CD14-positive monocyte (primary cell): ENCODE results near the gene DCLRE1B. TPM values are rescaled to one million over a fixed set of nuclear protein-coding genes. Genes with fewer than 3 reads are reported as not detected.

ENCODE experiments used
- DNase-seq, 3 donors: peaks; one replicate each; pipeline ENCODE4 v3.0.0-alpha.2; 2011 to 2022
- H2AFZ ChIP-seq: 2 replicates; pipeline ENCODE4 v1.6.0; 2012; ENCODE audit warnings: mild to moderate bottlenecking, low read depth, low read length, inconsistent platforms; ENCODE audit not compliant: insufficient read depth, poor library complexity, severe bottlenecking
- H3K27ac ChIP-seq, 2 donors: 1 replicate in 1 of 2; 2 replicates in 1 of 2; pipeline ENCODE4 v1.5.1; 2012 to 2013; ENCODE audit warnings: low read length in 2 of 2, control low read depth in 1 of 2, inconsistent platforms in 1 of 2, low read depth in 1 of 2, mild to moderate bottlenecking in 1 of 2
- H3K27me3 ChIP-seq, 2 donors: one replicate each; pipeline versions ENCODE4 v1.6.0 to v1.6.1; 2011 to 2013; ENCODE audit warnings: low read length in 2 of 2; ENCODE audit not compliant: control insufficient read depth in 2 of 2, insufficient read depth in 2 of 2
- H3K36me3 ChIP-seq, 2 donors: replicated peaks in 1 of 2; 1 replicate in 1 of 2; 2 replicates in 1 of 2; pipeline versions ENCODE4 v1.5.1 to v1.6.1; 2012 to 2013; ENCODE audit warnings: low read length in 2 of 2, control low read depth in 1 of 2, inconsistent platforms in 1 of 2, mild to moderate bottlenecking in 1 of 2; ENCODE audit not compliant: insufficient read depth in 2 of 2, control insufficient read depth in 1 of 2
- H3K4me1 ChIP-seq, 2 donors: 1 replicate in 1 of 2; 2 replicates in 1 of 2; pipeline versions ENCODE4 v1.5.1 to v1.6.1; 2012 to 2013; ENCODE audit warnings: low read length in 2 of 2, control low read depth in 1 of 2, inconsistent platforms in 1 of 2, mild to moderate bottlenecking in 1 of 2, moderate library complexity in 1 of 2; ENCODE audit not compliant: insufficient read depth in 2 of 2, control insufficient read depth in 1 of 2
- H3K4me2 ChIP-seq: replicated peaks from 2 replicates; pipeline ENCODE3; 2012; ENCODE audit warnings: low read length, moderate library complexity, mild to moderate bottlenecking; ENCODE audit not compliant: poor library complexity, severe bottlenecking; ENCODE audit errors: extremely low read depth
- H3K4me3 ChIP-seq, 3 experiments: fragments of 200-600 bp in 1 of 3; sonication (generic) in 1 of 3; replicated peaks in 1 of 3; 1 replicate in 2 of 3; 2 replicates in 1 of 3; pipeline ENCODE4 v1.5.1; 2011 to 2013; ENCODE audit warnings: low read length in 3 of 3, mild to moderate bottlenecking in 3 of 3, control low read depth in 2 of 3, low read depth in 2 of 3, inconsistent platforms in 1 of 3, moderate library complexity in 1 of 3
- H3K79me2 ChIP-seq: 2 replicates; pipeline ENCODE4 v1.6.0; 2012; ENCODE audit warnings: mild to moderate bottlenecking, control low read depth, inconsistent platforms, low read length, moderate library complexity; ENCODE audit not compliant: insufficient read depth
- H3K9ac ChIP-seq: 2 replicates; pipeline ENCODE4 v1.6.0; 2017; ENCODE audit warnings: low read length, mild to moderate bottlenecking; ENCODE audit not compliant: insufficient read depth, poor library complexity, severe bottlenecking
- H3K9me3 ChIP-seq, 2 donors: replicated peaks in 1 of 2; 1 replicate in 1 of 2; 2 replicates in 1 of 2; pipeline versions ENCODE4 v1.5.1 to v1.6.1; 2012 to 2013; ENCODE audit warnings: low read length in 2 of 2, control low read depth in 1 of 2; ENCODE audit not compliant: control insufficient read depth in 1 of 2, insufficient read depth in 1 of 2
- H4K20me1 ChIP-seq: 2 replicates; pipeline ENCODE4 v1.6.0; 2012; ENCODE audit warnings: mild to moderate bottlenecking, low read length, control low read depth, moderate library complexity; ENCODE audit not compliant: insufficient read depth
- H3K27ac Mint-ChIP-seq, 7 donors: one replicate each; pipeline ENCODE4 v1.8.0; 2020; ENCODE audit warnings: mild to moderate bottlenecking in 7 of 7, mixed read lengths in 7 of 7, moderate library complexity in 6 of 7, inconsistent platforms in 2 of 7
- H3K27me3 Mint-ChIP-seq, 3 donors: one replicate each; pipeline ENCODE4 v1.8.0; 2021 to 2022; ENCODE audit warnings: low read depth in 3 of 3, mild to moderate bottlenecking in 3 of 3, mixed read lengths in 3 of 3, moderate library complexity in 3 of 3, inconsistent platforms in 1 of 3
- H3K36me3 Mint-ChIP-seq, 2 donors: one replicate each; pipeline ENCODE4 v1.8.0; 2020; ENCODE audit warnings: mixed read lengths in 2 of 2, inconsistent platforms in 1 of 2, mild to moderate bottlenecking in 1 of 2
- H3K4me1 Mint-ChIP-seq: one replicate; pipeline ENCODE4 v1.8.0; 2020; ENCODE audit warnings: mild to moderate bottlenecking, mixed read lengths
- H3K4me3 Mint-ChIP-seq, 2 donors: one replicate each; pipeline ENCODE4 v1.8.0; 2020; ENCODE audit warnings: mild to moderate bottlenecking in 2 of 2, mixed read lengths in 2 of 2, moderate library complexity in 1 of 2
- H3K9me3 Mint-ChIP-seq, 7 donors: one replicate each; pipeline ENCODE4 v1.8.0; 2020 to 2022; ENCODE audit warnings: mixed read lengths in 7 of 7, mild to moderate bottlenecking in 6 of 7, moderate library complexity in 6 of 7, inconsistent platforms in 2 of 7
- WGBS: methylation state at CpG from one replicate; pipeline ENCODE4 v1.1.5; 2013; ENCODE audit warnings: missing lambda C conversion rate; ENCODE audit not compliant: insufficient coverage; 5-methylcytosine and 5-hydroxymethylcytosine counted together
- intact Hi-C, 2 donors: fragments of 100-400 bp; cut with micrococcal nuclease; formaldehyde crosslinking; loops; one replicate each; pipeline versions ENCODE4 v1.15.0 to v1.15.1; 2023
- polyA plus RNA-seq, 3 donors: library from polyadenylated mRNA; depleted of rRNA in 1 of 3; unstranded in 2 of 3; stranded (reverse) in 1 of 3; fragments of 300-500 nt in 2 of 3; fragments of >200 nt in 1 of 3; fragmentation: Illumina TruSeq in 2 of 3; gene quantifications; 1 replicate in 2 of 3; 2 replicates in 1 of 3; pipeline ENCODE4 v1.2.3, GENCODE V29; 2012 to 2021
- TF ChIP-seq, protein P1 (sequence below): fragments of 200-600 bp; IDR thresholded peaks from one replicate; pipeline ENCODE4 v1.8.0; 2022; ENCODE audit warnings: antibody characterized with exemption, mild to moderate bottlenecking

The DCLRE1B gene
- polyA plus RNA-seq, 3 donors: 3.0 to 5.7 (median 4.5) TPM

DNA sequence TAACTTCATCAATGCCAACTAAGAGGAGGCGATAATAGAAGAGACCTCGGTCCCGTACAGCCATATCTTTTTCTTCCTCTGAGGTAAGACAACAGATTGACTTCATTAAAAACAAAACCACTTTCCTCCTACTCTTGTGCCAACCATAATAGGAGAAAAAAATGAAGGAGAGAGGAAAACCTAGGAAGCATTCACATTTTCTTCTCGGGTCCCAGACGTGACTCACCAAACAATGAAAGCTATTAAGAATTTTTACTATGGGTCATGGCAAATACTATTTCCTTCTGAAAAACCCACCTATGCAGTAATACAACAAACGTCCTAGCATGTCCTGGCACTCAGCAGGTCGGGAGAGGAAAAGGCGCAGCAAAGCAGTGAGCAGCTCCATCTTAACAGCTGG, 9.2 kb upstream of the DCLRE1B start:
- H3K36me3 Mint-ChIP-seq: peaks cover 66 to 79% of the 10 kb centered on the region in 2 donors
- peaks cover 7 to 14% of the 10 kb centered on the region in 2 donors for H3K4me1 ChIP-seq
- H3K27me3 ChIP-seq: no peaks in the 10 kb centered on the region
- no peaks in the 10 kb centered on the region for H3K9me3 ChIP-seq
- no peaks in the 10 kb centered on the region for H3K9me3 Mint-ChIP-seq
- WGBS: 97% methylated on average over 3 of the region's 8 CpGs
- no peak overlapping the region for H3K4me3 ChIP-seq
- peaks cover 23% of the 10 kb centered on the region for H3K4me1 Mint-ChIP-seq
- DNase-seq: no peak
- TF ChIP-seq, protein P1, sequence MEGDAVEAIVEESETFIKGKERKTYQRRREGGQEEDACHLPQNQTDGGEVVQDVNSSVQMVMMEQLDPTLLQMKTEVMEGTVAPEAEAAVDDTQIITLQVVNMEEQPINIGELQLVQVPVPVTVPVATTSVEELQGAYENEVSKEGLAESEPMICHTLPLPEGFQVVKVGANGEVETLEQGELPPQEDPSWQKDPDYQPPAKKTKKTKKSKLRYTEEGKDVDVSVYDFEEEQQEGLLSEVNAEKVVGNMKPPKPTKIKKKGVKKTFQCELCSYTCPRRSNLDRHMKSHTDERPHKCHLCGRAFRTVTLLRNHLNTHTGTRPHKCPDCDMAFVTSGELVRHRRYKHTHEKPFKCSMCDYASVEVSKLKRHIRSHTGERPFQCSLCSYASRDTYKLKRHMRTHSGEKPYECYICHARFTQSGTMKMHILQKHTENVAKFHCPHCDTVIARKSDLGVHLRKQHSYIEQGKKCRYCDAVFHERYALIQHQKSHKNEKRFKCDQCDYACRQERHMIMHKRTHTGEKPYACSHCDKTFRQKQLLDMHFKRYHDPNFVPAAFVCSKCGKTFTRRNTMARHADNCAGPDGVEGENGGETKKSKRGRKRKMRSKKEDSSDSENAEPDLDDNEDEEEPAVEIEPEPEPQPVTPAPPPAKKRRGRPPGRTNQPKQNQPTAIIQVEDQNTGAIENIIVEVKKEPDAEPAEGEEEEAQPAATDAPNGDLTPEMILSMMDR: no peak
- peaks cover 49 to 69% of the 10 kb centered on the region in 2 donors for H3K36me3 ChIP-seq
- intact Hi-C loops: no loop called here
- H3K27ac Mint-ChIP-seq: peak overlapping the region in 1 of 7 donors; percentile 44
- H3K4me2 ChIP-seq: no peak overlapping the region
- no peak overlapping the region for H2AFZ ChIP-seq
- peaks cover 0 to 2% (median 0%) of the 10 kb centered on the region in 3 donors for H3K27me3 Mint-ChIP-seq
- no peak overlapping the region for H3K27ac ChIP-seq
- H3K4me3 Mint-ChIP-seq: no peak overlapping the region
- no peak overlapping the region for H3K9ac ChIP-seq
- peaks cover 37% of the 10 kb centered on the region for H3K79me2 ChIP-seq
- H4K20me1 ChIP-seq: no peaks in the 10 kb centered on the region

DNA sequence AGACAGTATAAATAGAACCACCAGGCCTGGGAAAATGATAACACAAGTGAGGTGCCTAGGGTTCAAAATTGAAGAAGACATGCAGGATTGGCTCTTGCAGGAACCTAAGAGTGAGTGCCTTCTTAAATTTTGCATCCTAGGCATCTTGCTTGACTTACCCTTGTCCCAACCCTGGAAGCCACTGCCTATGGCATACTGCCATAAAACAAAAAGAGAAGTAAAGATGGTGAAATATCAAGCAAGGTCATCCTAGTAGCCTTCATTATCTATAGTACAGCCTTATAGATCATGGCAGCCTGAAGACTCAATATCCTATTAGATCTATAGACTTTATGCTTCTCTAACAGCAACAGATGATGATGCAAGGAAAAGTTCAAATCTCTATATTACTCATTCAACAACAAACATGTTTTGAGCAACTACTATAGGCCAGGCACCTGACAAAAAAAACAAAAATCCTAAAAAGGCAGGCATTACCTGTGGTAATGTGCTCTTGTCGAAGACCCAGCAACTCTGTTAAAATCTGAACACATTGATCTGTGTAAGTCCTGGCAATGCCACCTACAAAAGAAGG, 6.8 kb upstream of the DCLRE1B start:
- H4K20me1 ChIP-seq: no peaks in the 10 kb centered on the region
- H3K36me3 ChIP-seq: peaks cover 49 to 80% of the 10 kb centered on the region in 2 donors
- H3K4me2 ChIP-seq: no peak overlapping the region
- TF ChIP-seq, protein P1: no peak
- Mint-ChIP-seq H3K9me3 (no peaks in the 10 kb centered on the region), H3K27ac (peak overlapping the region in 5 of 7 donors; percentile 11 to 81 (median 71)), H3K4me1 (peaks cover 44% of the 10 kb centered on the region), H3K4me3 (no peak overlapping the region), H3K27me3 (peaks cover 0 to 2% (median 0%) of the 10 kb centered on the region in 3 donors), H3K36me3 (peaks cover 70 to 91% of the 10 kb centered on the region in 2 donors)
- H2AFZ ChIP-seq: no peak overlapping the region
- no peaks in the 10 kb centered on the region for H3K27me3 ChIP-seq
- H3K27ac ChIP-seq: peak overlapping the region in 1 of 2 donors; percentile 7
- H3K9ac ChIP-seq: no peak overlapping the region
- peak; percentile 25 to 59 (median 31) for DNase-seq
- no CpG with 5 or more reads among the region's 1 CpG for WGBS
- intact Hi-C loops: no loop called here
- no peak overlapping the region for H3K4me3 ChIP-seq
- H3K79me2 ChIP-seq: peaks cover 61% of the 10 kb centered on the region
- peaks cover 14 to 36% of the 10 kb centered on the region in 2 donors for H3K4me1 ChIP-seq
- H3K9me3 ChIP-seq: no peaks in the 10 kb centered on the region
